Vagina (tissue), 2 donors: Measurements from ENCODE around the gene RBM25.

ENCODE experiments used
- CTCF ChIP-seq, 3 experiments: fragments of 450-650 bp in 2 of 3; fragments of 200-600 bp in 1 of 3; sonication (generic) in 1 of 3; IDR thresholded peaks; one replicate each; pipeline ENCODE4 v1.5.1; 2017 to 2019; ENCODE audit warnings: antibody characterized with exemption in 3 of 3, mild to moderate bottlenecking in 2 of 3, moderate library complexity in 2 of 3
- POLR2A ChIP-seq, 2 donors: fragments of 450-650 bp; IDR thresholded peaks; one replicate each; pipeline ENCODE4 v1.6.1; 2017; ENCODE audit warnings: antibody characterized with exemption in 2 of 2, mild to moderate bottlenecking in 2 of 2, moderate library complexity in 2 of 2
- POLR2AphosphoS5 ChIP-seq, 2 donors: sonication (generic); formaldehyde crosslinking; IDR thresholded peaks; one replicate each; pipeline ENCODE4 v1.9.0; 2017; ENCODE audit warnings: antibody characterized with exemption in 2 of 2, mild to moderate bottlenecking in 2 of 2, low read depth in 1 of 2; ENCODE audit not compliant: insufficient read depth in 1 of 2

- TF ChIP-seq POLR2AphosphoS5 (IDR thresholded peaks at IDR 0.05; ENCODE audit: insufficient read depth in 1 of 2, low read depth in 1 of 2) = no peak
- no peak for TF ChIP-seq CTCF (IDR thresholded peaks at IDR 0.05)
- TF ChIP-seq POLR2A (IDR thresholded peaks at IDR 0.05) = no peak
These were observed 94.9 kb downstream of the RBM25 start for GRCh38 chr14:73153272-73153671.
